SKM-1 treated with dmso at 0.1 percent for 144 hours (cell line): Measurements from ENCODE around the gene PROP1.
"Not testable (repeated sequence)": the region's sequence is repeated elsewhere in the genome, so short reads cannot be mapped to it uniquely, and the experiment has no call there.

ENCODE experiments used
- DNase-seq: peaks from one replicate; lab custom pipeline; 2025; ENCODE audit not compliant: unreplicated experiment; lab: John Stamatoyannopoulos, UW

PROP1 gene

DNA sequence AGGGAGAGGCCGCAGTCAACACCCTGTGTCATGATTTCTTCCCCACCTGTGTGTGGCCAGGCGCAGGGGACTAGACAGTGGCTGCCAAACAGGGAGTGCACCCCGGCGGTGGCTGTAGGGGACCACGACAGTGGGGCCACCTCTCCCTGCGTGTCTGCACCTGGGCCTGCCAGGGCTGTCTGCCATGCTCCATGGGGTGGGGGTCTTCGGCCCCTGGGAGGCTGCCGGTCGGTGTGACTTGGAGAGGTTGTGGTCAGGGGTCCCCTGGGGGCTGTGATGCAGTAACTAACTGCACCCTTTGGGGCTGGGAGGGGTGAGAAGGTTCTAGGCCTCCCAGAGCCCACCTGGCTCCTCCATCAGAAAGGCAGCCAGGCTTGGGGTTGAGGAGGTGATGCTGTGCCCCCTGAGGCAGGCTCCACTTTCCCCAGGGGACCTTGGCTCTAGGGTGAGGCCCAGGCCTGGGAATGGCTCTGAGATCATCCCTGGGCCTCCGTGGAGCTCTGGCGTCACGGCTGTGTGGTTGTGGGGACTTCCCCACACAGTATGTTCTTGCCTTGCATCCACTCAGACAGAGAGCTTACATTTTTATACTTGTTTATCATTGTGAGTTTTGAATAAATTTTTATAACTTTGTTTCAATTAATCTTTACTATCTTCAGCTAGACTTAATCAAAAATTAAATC is 50.3 kb downstream of the PROP1 start:
- DNase-seq = not testable (repeated sequence)

DNA sequence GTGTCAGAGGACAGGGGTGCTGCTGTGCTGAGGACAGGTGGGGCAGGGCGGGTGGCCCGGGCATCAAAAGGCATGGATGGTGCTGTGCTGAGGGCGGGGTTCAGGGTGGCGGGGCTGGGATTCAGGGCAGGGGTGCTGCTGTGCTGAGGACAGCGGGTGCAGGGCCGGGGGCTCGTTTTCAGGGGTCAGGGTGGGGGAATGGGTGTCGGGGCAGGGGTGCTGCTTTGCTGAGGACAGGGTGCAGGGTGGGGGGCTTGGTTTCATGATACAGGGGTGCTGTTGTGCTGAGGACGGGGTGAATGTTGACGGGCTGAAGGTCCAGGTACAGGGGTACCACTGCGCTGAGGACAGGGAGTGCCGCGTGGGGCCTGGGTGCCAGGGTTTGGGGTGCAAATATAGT is 50.9 kb downstream of the PROP1 start:
- DNase-seq = not testable (repeated sequence)

DNA sequence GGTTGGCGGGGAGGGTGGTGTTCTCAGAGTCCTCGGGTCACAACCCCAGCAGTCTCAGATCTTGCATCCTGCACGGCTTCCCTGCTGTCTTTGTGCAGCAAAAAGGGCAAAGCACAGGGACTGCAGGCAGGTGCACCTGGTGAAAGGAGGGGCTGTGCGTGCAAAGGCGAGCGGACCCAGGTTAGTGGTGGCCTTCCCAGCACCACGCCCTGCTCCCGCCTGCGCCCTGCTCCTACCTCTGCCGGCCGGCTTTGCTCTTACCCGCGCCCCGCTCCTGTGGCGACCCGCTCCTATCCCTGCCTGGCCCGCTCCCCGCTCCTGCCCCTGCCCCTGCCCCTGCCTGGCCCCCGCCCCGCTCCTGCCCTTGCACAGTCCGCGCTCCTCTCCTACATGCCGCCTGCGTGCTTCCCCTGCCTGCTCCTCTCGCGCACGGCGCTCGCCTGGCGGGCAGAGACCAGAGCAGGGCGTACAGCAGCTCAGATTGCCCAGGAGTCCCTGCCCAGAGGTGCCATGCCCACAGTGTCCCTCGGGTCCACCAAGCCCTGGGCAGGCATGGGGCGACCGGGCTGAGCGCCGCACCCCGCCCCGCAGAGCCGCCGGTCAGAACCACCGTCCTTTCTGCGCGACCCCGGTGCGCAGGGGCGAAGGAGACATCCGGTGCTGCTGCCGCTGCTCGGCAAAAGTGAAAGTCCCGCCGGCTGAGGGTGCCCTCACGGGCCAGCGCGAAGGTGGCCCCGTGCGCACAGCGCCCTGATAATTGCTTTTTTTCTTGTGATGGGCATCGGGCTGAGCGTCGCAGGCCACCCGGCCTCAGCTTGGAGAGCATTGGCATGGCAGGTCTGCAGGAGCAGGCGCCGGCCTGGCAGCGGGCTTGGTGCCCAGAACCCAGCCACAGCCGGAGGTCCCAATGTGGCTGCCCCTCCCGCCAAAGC is 52.0 kb downstream of the PROP1 start:
- not testable (repeated sequence) for DNase-seq

DNA sequence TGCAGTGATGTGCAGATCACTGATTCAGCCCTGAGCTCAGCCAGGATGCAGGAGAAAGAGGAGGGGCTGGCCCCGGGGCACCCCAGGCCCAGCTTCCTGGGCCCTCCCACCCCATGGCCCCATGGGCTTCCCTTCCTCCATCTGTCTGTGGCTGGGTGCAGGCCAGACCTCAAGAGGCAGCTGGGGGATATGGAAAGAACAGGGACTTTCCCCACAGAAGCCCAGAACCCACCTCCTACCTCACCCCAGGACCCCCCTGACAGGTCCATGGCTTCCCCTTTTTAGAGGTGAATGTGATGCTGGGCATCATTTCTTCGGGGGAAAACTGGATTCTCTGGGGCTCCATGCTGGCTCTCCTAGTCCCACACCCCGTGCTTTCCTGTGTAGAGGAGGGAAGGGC is 53.1 kb downstream of the PROP1 start:
- DNase-seq = not testable (repeated sequence)
